B cell (primary cell): ENCODE measurements around the gene GALNT10.

Source experiments
- EZH2 ChIP-seq: IDR thresholded peaks from 2 replicates; pipeline ENCODE4 v1.6.1; 2012; ENCODE audit warnings: borderline replicate concordance, low read depth, mild to moderate bottlenecking, moderate library complexity, low read length; ENCODE audit not compliant: insufficient read depth, poor library complexity, severe bottlenecking
- TF ChIP-seq, protein P1 (sequence below): fragments of 200-600 bp; IDR thresholded peaks from one replicate; pipeline ENCODE4 v1.8.0; 2022; ENCODE audit warnings: antibody characterized with exemption, mild to moderate bottlenecking

DNA sequence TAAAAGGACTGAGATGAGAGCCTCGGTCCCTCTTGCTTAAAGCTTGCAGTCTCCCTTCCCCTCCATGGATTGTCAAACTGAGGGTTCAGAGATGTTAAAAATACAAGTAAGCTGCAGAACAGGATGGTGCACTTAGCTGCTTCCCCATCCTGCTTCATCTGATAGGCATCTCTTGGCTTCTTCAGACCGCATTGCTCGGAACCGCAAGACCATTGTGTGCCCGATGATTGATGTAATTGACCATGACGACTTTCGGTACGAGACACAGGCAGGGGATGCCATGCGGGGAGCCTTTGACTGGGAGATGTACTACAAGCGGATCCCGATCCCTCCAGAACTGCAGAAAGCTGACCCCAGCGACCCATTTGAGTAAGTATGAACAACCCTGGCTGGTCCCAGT is 189.7 kb downstream of the GALNT10 start:
- TF ChIP-seq, protein P1, sequence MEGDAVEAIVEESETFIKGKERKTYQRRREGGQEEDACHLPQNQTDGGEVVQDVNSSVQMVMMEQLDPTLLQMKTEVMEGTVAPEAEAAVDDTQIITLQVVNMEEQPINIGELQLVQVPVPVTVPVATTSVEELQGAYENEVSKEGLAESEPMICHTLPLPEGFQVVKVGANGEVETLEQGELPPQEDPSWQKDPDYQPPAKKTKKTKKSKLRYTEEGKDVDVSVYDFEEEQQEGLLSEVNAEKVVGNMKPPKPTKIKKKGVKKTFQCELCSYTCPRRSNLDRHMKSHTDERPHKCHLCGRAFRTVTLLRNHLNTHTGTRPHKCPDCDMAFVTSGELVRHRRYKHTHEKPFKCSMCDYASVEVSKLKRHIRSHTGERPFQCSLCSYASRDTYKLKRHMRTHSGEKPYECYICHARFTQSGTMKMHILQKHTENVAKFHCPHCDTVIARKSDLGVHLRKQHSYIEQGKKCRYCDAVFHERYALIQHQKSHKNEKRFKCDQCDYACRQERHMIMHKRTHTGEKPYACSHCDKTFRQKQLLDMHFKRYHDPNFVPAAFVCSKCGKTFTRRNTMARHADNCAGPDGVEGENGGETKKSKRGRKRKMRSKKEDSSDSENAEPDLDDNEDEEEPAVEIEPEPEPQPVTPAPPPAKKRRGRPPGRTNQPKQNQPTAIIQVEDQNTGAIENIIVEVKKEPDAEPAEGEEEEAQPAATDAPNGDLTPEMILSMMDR = no peak
- TF ChIP-seq EZH2 = no peak
